Ovary (tissue), 3 donors: ENCODE data around the gene PGBD5.

ENCODE experiments used
- EP300 ChIP-seq: sonication (generic); formaldehyde crosslinking; IDR thresholded peaks from one replicate; pipeline ENCODE4 v1.6.1; 2017; ENCODE audit warnings: antibody characterized with exemption
- POLR2A ChIP-seq: fragments of 450-650 bp; IDR thresholded peaks from one replicate; pipeline ENCODE4 v1.6.1; 2017; ENCODE audit warnings: antibody characterized with exemption, mild to moderate bottlenecking, moderate library complexity
- TF ChIP-seq, protein P1 (sequence below), 3 donors: fragments of 450-650 bp in 2 of 3; fragments of 200-600 bp in 1 of 3; IDR thresholded peaks; one replicate each; pipeline versions ENCODE4 v1.5.1 to v1.8.0; 2016 to 2022; ENCODE audit warnings: antibody characterized with exemption in 3 of 3, mild to moderate bottlenecking in 1 of 3
- donor health status: DM: no; HTN: no; CAD: no.

- no peak for TF ChIP-seq POLR2A
- TF ChIP-seq, protein P1, sequence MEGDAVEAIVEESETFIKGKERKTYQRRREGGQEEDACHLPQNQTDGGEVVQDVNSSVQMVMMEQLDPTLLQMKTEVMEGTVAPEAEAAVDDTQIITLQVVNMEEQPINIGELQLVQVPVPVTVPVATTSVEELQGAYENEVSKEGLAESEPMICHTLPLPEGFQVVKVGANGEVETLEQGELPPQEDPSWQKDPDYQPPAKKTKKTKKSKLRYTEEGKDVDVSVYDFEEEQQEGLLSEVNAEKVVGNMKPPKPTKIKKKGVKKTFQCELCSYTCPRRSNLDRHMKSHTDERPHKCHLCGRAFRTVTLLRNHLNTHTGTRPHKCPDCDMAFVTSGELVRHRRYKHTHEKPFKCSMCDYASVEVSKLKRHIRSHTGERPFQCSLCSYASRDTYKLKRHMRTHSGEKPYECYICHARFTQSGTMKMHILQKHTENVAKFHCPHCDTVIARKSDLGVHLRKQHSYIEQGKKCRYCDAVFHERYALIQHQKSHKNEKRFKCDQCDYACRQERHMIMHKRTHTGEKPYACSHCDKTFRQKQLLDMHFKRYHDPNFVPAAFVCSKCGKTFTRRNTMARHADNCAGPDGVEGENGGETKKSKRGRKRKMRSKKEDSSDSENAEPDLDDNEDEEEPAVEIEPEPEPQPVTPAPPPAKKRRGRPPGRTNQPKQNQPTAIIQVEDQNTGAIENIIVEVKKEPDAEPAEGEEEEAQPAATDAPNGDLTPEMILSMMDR (IDR thresholded peaks at IDR 0.05) = no peak
- TF ChIP-seq EP300 = no peak
Observed at GRCh38 chr1:230456478-230456877, 30.3 kb upstream of the PGBD5 start.
